HCT116 (cell line): ENCODE data around the gene TLE4. TPM values are rescaled to one million over a fixed set of nuclear protein-coding genes. Genes with fewer than 3 reads are reported as not detected.

Experiments used
- ATAC-seq: fragments of 200-7000 bp; cut with Tn5 transposase; 2 replicates; pipeline ENCODE4 v1.9.1; 2020; ENCODE audit warnings: mild to moderate bottlenecking, moderate library complexity
- BruUV-seq: library from RNA; stranded (reverse); fragments of 400-500 nt; replicated peaks from 2 replicates; lab custom pipeline; 2021; lab: Mats Ljungman, UMichigan
- CTCF ChIA-PET: fragments of 300-600 bp; sonication (Branson Sonifier 250); formaldehyde crosslinking; loops from one replicate; lab custom pipeline; 2021; ENCODE audit warnings: antibody characterized with exemption; lab: Charles Lee
- POLR2A ChIA-PET: fragments of 300-600, 350-600 bp; sonication (Branson Sonifier 250); formaldehyde crosslinking; loops from one replicate; lab custom pipeline; 2021; ENCODE audit warnings: antibody characterized with exemption; lab: Charles Lee
- RAD21 ChIA-PET, 2 experiments: fragments of 300-600 bp; sonication (Branson Sonifier 250); formaldehyde crosslinking; loops; one replicate each; lab custom pipeline; 2023; ENCODE audit warnings: low total read pairs in 2 of 2; ENCODE audit not compliant: uncharacterized antibody in 2 of 2, unreplicated experiment in 2 of 2, low non-redundant PET in 1 of 2; lab: Charles Lee
- DNase-seq: peaks from one replicate; pipeline ENCODE4 v3.0.0-alpha.2; 2010; ENCODE audit warnings: low read depth, low spot score
- H2AFZ ChIP-seq: fragments of 200-600 bp; shearing (Covaris generic), sonication (generic); 2 replicates; pipeline ENCODE4 v1.6.1; 2017; ENCODE audit warnings: low read depth, mixed run types, mixed read lengths, antibody characterized with exemption, low read length; ENCODE audit not compliant: poor library complexity, severe bottlenecking
- H3K27ac ChIP-seq: 2 replicates; pipeline ENCODE4 v1.5.1; 2012; ENCODE audit warnings: low read depth, low read length
- H3K27me3 ChIP-seq: fragments of 200-600 bp; sonication (generic); 2 replicates; pipeline ENCODE4 v1.6.1; 2016; ENCODE audit warnings: mixed run types, low read length, mixed read lengths; ENCODE audit not compliant: insufficient read depth
- H3K36me3 ChIP-seq, 2 experiments: fragments of 200-500 bp in 1 of 2; fragments of 200-600 bp in 1 of 2; sonication (Bioruptor generic) in 1 of 2; sonication (generic) in 1 of 2; 2 replicates each; pipeline versions ENCODE4 v1.5.1 to v1.6.1; 2014 to 2016; ENCODE audit warnings: low read length in 2 of 2, inconsistent platforms in 1 of 2, mixed read lengths in 1 of 2, mixed run types in 1 of 2; ENCODE audit not compliant: insufficient read depth in 2 of 2, control insufficient read depth in 1 of 2
- H3K4me1 ChIP-seq, 2 experiments: fragments of 200-600 bp in 1 of 2; sonication (generic) in 1 of 2; 2 replicates each; pipeline versions ENCODE4 v1.5.1 to v1.6.1; 2012 to 2017; ENCODE audit warnings: low read length in 2 of 2, inconsistent platforms in 1 of 2, mild to moderate bottlenecking in 1 of 2, mixed read lengths in 1 of 2, mixed run types in 1 of 2, moderate library complexity in 1 of 2; ENCODE audit not compliant: insufficient read depth in 2 of 2, control insufficient read depth in 1 of 2
- H3K4me2 ChIP-seq: fragments of 200-600 bp; sonication (generic); 2 replicates; pipeline ENCODE4 v1.6.1; 2017; ENCODE audit warnings: mixed run types, low read length, mixed read lengths
- H3K4me3 ChIP-seq, 2 experiments: fragments of 200-600 bp in 1 of 2; sonication (generic) in 1 of 2; replicated peaks in 1 of 2; 2 replicates each; pipeline ENCODE4 v1.5.1; 2011 to 2016; ENCODE audit warnings: low read length in 2 of 2, control low read depth in 1 of 2, low read depth in 1 of 2, mild to moderate bottlenecking in 1 of 2, mixed read lengths in 1 of 2, mixed run types in 1 of 2
- H3K79me2 ChIP-seq: fragments of 200-600 bp; sonication (generic); 2 replicates; pipeline ENCODE4 v1.6.1; 2017; ENCODE audit warnings: mild to moderate bottlenecking, mixed run types, low read length, moderate library complexity, mixed read lengths; ENCODE audit not compliant: insufficient read depth
- H3K9ac ChIP-seq: fragments of 200-600 bp; sonication (generic); 2 replicates; pipeline ENCODE4 v1.6.1; 2016; ENCODE audit warnings: low read length, mixed read lengths
- H3K9me2 ChIP-seq: fragments of 200-600 bp; sonication (generic), shearing (Covaris generic); 2 replicates; pipeline ENCODE4 v1.6.1; 2017; ENCODE audit warnings: mixed run types, mild to moderate bottlenecking, moderate library complexity; ENCODE audit not compliant: insufficient read depth
- H3K9me3 ChIP-seq, 2 experiments: fragments of 200-500 bp in 1 of 2; fragments of 200-600 bp in 1 of 2; sonication (Bioruptor generic) in 1 of 2; sonication (generic) in 1 of 2; 2 replicates each; pipeline ENCODE4 v1.6.1; 2014 to 2017; ENCODE audit warnings: low read length in 2 of 2, mixed read lengths in 2 of 2, inconsistent platforms in 1 of 2, low read depth in 1 of 2, mild to moderate bottlenecking in 1 of 2, mixed run types in 1 of 2, moderate library complexity in 1 of 2; ENCODE audit not compliant: control insufficient read depth in 1 of 2, insufficient read depth in 1 of 2
- H4K20me1 ChIP-seq: fragments of 200-600 bp; sonication (generic), shearing (Covaris generic); 2 replicates; pipeline ENCODE4 v1.6.1; 2017; ENCODE audit warnings: mixed run types, mild to moderate bottlenecking, moderate library complexity; ENCODE audit not compliant: insufficient read depth
- CEBPB ChIP-seq: IDR thresholded peaks from 2 replicates; pipeline ENCODE4 v1.6.1; 2012; ENCODE audit warnings: low read depth
- CTCF ChIP-seq, 3 experiments: fragments of 200-600 bp in 1 of 3; sonication (generic) in 1 of 3; IDR thresholded peaks in 2 of 3; conservative IDR thresholded peaks in 1 of 3; 2 replicates each; pipeline ENCODE4 v1.5.1; 2012 to 2017; ENCODE audit warnings: low read depth in 2 of 3, low read length in 2 of 3, antibody characterized with exemption in 1 of 3, borderline replicate concordance in 1 of 3, control low read depth in 1 of 3, mild to moderate bottlenecking in 1 of 3, mixed read lengths in 1 of 3, mixed run types in 1 of 3, moderate library complexity in 1 of 3; ENCODE audit not compliant: insufficient read depth in 1 of 3
- EGR1 ChIP-seq: IDR thresholded peaks from 2 replicates; pipeline ENCODE4 v1.6.1; 2012; ENCODE audit warnings: low read depth
- ELF1 ChIP-seq: IDR thresholded peaks from 2 replicates; pipeline ENCODE4 v1.6.1; 2012; ENCODE audit warnings: low read depth, borderline replicate concordance
- FOSL1 ChIP-seq: IDR thresholded peaks from 2 replicates; pipeline ENCODE4 v1.6.1; 2012; ENCODE audit warnings: low read depth
- MAX ChIP-seq: IDR thresholded peaks from 2 replicates; pipeline ENCODE4 v1.6.1; 2012
- POLR2A ChIP-seq: IDR thresholded peaks from 2 replicates; pipeline ENCODE4 v1.7.0; 2011; ENCODE audit warnings: borderline replicate concordance; ENCODE audit not compliant: insufficient read depth, insufficient read length; ENCODE audit errors: extremely low read depth
- RAD21 ChIP-seq: IDR thresholded peaks from 2 replicates; pipeline ENCODE4 v1.6.1; 2012; ENCODE audit warnings: low read depth, mild to moderate bottlenecking
- SP1 ChIP-seq: IDR thresholded peaks from 2 replicates; pipeline ENCODE4 v1.6.1; 2012; ENCODE audit warnings: low read depth
- SRF ChIP-seq: IDR thresholded peaks from 2 replicates; pipeline ENCODE4 v1.6.1; 2012; ENCODE audit warnings: low read depth
- TCF7L2 ChIP-seq: IDR thresholded peaks from 2 replicates; pipeline ENCODE4 v1.7.0; 2011; ENCODE audit warnings: borderline replicate concordance, inconsistent platforms; ENCODE audit not compliant: insufficient read depth, insufficient read length; ENCODE audit errors: extremely low read depth
- ZBTB33 ChIP-seq: IDR thresholded peaks from 2 replicates; pipeline ENCODE4 v1.6.1; 2011; ENCODE audit warnings: mild to moderate bottlenecking, low read length, moderate library complexity; ENCODE audit not compliant: insufficient replicate concordance; ENCODE audit errors: extremely low read depth
- intact Hi-C: fragments of 100-400 bp; cut with micrococcal nuclease; formaldehyde crosslinking; loops from 2 replicates; pipeline ENCODE4 v1.10.0; 2022
- total RNA-seq: library from RNA; stranded (reverse); gene quantifications from one replicate; pipeline ENCODE4 v1.2.1, GENCODE V29; 2021; ENCODE audit not compliant: unreplicated experiment

TLE4 gene
- total RNA-seq, 1 experiment from 2014 or later, result 0.39 TPM

DNA sequence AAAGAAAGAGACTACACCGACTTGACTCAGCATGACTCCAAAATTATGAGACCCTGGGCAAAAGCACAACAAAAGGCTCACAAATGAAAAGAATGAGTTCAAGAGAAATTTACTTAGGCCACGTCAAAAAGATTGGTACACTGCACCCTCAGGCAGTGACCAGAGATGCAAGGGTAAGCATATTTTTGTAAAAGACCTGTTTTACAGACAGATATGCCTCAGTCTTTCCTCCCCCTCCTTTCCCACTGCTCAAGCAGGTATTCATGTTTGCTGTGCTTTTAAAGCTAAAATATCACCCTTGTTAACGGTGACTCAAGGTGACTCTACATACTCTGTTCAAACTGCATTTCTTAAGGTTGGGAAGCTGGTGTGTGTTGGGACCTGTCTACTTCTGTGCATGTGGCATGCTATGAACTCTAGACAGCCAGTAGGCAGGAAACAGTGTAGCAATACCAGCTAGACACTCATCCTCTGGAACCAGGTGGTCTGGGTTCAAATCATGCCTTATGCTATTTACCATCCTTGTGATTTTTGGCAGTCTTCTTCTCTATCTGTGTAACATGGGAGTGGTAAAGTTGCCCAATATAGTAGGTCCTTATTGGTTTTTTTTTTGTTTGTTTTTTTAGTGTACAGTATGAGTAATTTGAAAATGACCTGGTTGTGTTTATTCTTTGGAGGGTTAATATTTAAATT lies 98.7 kb downstream of the TLE4 start:
- ATAC-seq (no peak), DNase-seq (no peak)
- Histone ChIP-seq H3K9me2 (no peaks in the 10 kb centered on the region), H4K20me1 (no peaks in the 10 kb centered on the region), H3K27ac (no peak overlapping the region), H3K4me2 (no peak overlapping the region), H3K79me2 (no peaks in the 10 kb centered on the region), H3K4me3 (no peak overlapping the region), H3K27me3 (no peaks in the 10 kb centered on the region), H3K36me3 (no peaks in the 10 kb centered on the region), H3K9me3 (peaks cover 8 to 18% of the 10 kb centered on the region in 2 experiments; a peak in 2 of 4 replicates), H2AFZ (no peak overlapping the region), H3K9ac (no peak overlapping the region), H3K4me1 (no peaks in the 10 kb centered on the region)
- intact Hi-C loops, result no loop called here
- RAD21 ChIA-PET, result no interaction called here
- CTCF ChIA-PET, result no interaction called here
- TF ChIP-seq ELF1, result no peak
- TF ChIP-seq TCF7L2, result no peak
- TF ChIP-seq MAX, result no peak
- TF ChIP-seq RAD21, result no peak
- no peak for TF ChIP-seq CEBPB
- TF ChIP-seq POLR2A, result no peak
- TF ChIP-seq EGR1, result no peak
- no peak for TF ChIP-seq SRF
- no peak for TF ChIP-seq ZBTB33
- TF ChIP-seq SP1, result no peak
- TF ChIP-seq CTCF (IDR thresholded peaks at IDR 0.05 in 2 of 3, conservative IDR thresholded peaks at IDR 0.05 in 1 of 3; ENCODE audit: borderline replicate concordance in 1 of 3, insufficient read depth in 1 of 3, low read depth in 2 of 3, low read length in 2 of 3), result no peak
- TF ChIP-seq FOSL1, result no peak
- BruUV-seq, result no TSS peak
- POLR2A ChIA-PET, result no interaction called here
